ENCODE data around the gene ATF7IP2. TPM values are rescaled to one million over a fixed set of nuclear protein-coding genes. Genes with fewer than 3 reads are reported as not detected.

Gene ATF7IP2
- total and polyA plus RNA-seq, 2 of the 13 experiments (the other 11 are each of a cell fraction or from before 2014, with no cell fraction given) = 117 to 217 TPM

- TF ChIP-seq ZNF609 (CRISPR knock-in tag; IDR thresholded peaks at IDR 0.05; ENCODE audit: borderline replicate concordance) (no peak; the same call in 1 of the 2 replicates), ELK4 (CRISPR knock-in tag; IDR thresholded peaks at IDR 0.05; ENCODE audit: borderline replicate concordance) (no peak), ZNF749 (CRISPR knock-in tag; IDR thresholded peaks at IDR 0.05; ENCODE audit: borderline replicate concordance) (no peak), AKAP8 (CRISPR knock-in tag; IDR thresholded peaks at IDR 0.05) (no peak), RAD21 (CRISPR knock-in tag; IDR thresholded peaks at IDR 0.05) (peak; percentile 98), TOE1 (CRISPR knock-in tag; IDR thresholded peaks at IDR 0.05) (0 out of 2 replicates have a peak, but pooled peaks have one; percentile 88), PRDM10 (CRISPR knock-in tag; IDR thresholded peaks at IDR 0.05; ENCODE audit: low read depth) (no peak; the same call in 1 of the 2 replicates), ZNF224 (CRISPR knock-in tag; IDR thresholded peaks at IDR 0.05) (no peak), HES4 (CRISPR knock-in tag; IDR thresholded peaks at IDR 0.05; ENCODE audit: borderline replicate concordance) (no peak), NFIC (IDR thresholded peaks at IDR 0.05; ENCODE audit: low read length) (no peak), ZNF782 (CRISPR knock-in tag; IDR thresholded peaks at IDR 0.05; ENCODE audit: borderline replicate concordance) (no peak; the same call in 1 of the 2 replicates), NFE2 (CRISPR knock-in tag; IDR thresholded peaks at IDR 0.05) (no peak), ZBTB21 (CRISPR knock-in tag; IDR thresholded peaks at IDR 0.05) (no peak), ZNF33A (CRISPR knock-in tag; IDR thresholded peaks at IDR 0.05; ENCODE audit: borderline replicate concordance) (no peak), PCBP2 (optimal IDR thresholded peaks at IDR 0.05; ENCODE audit: low read depth, low read length, poor library complexity, severe bottlenecking) (no peak), KDM5A (IDR thresholded peaks at IDR 0.05; ENCODE audit: borderline replicate concordance, low read length) (no peak), PHF21A (CRISPR knock-in tag; IDR thresholded peaks at IDR 0.05) (no peak), SIX4 (CRISPR knock-in tag; IDR thresholded peaks at IDR 0.05) (no peak), ZBTB34 (CRISPR knock-in tag; IDR thresholded peaks at IDR 0.05) (peak; percentile 23; the same call in 1 of the 2 replicates)
Measured at GRCh38 chr16:10509534-10510025, 123.7 kb downstream of the ATF7IP2 start (continued).
